SK-N-SH treated with all-trans-retinoic acid at 6 μM for 48 hours (cell line): ENCODE measurements around the gene CD300LB.

Experiments
- ARNTL ChIP-seq: fragments of 450-650 bp; formaldehyde crosslinking; IDR thresholded peaks from 2 replicates; pipeline ENCODE4 v1.5.0; 2020; ENCODE audit warnings: low read depth, mild to moderate bottlenecking, moderate library complexity, borderline replicate concordance
- CREB5 ChIP-seq: fragments of 250-450 bp; sonication (Bioruptor Pico); IDR thresholded peaks from 2 replicates; pipeline ENCODE4 v1.5.1; 2020; ENCODE audit warnings: low read depth, mild to moderate bottlenecking, moderate library complexity
- CSDC2 ChIP-seq: fragments of 250-450 bp; sonication (Bioruptor Pico); IDR thresholded peaks from 2 replicates; pipeline ENCODE4 v1.5.0; 2020; ENCODE audit warnings: mild to moderate bottlenecking, moderate library complexity
- ISL1 ChIP-seq: fragments of 250-450 bp; sonication (Bioruptor Pico); IDR thresholded peaks from 2 replicates; pipeline ENCODE4 v2.1.2; 2022; ENCODE audit warnings: mild to moderate bottlenecking, moderate library complexity
- PPARA ChIP-seq: fragments of 250-450 bp; sonication (Bioruptor Pico); IDR thresholded peaks from 2 replicates; pipeline ENCODE4 v1.5.0; 2020; ENCODE audit warnings: mild to moderate bottlenecking, borderline replicate concordance
- RARB ChIP-seq: fragments of 250-450 bp; sonication (Bioruptor Pico); IDR thresholded peaks from 2 replicates; pipeline ENCODE4 v1.8.0; 2021; ENCODE audit warnings: mild to moderate bottlenecking, moderate library complexity
- SNAI2 ChIP-seq: fragments of 250-450 bp; sonication (Bioruptor Pico); IDR thresholded peaks from 2 replicates; pipeline ENCODE4 v1.5.0; 2020; ENCODE audit warnings: mild to moderate bottlenecking, moderate library complexity
- ZNF70 ChIP-seq: fragments of 450-650 bp; formaldehyde crosslinking; IDR thresholded peaks from 2 replicates; pipeline ENCODE4 v1.5.0; 2020; ENCODE audit warnings: mild to moderate bottlenecking, moderate library complexity
- TF ChIP-seq, protein P1 (sequence below): fragments of 250-450 bp; sonication (Bioruptor Pico); IDR thresholded peaks from 2 replicates; pipeline ENCODE4 v1.8.0; 2020; ENCODE audit warnings: mild to moderate bottlenecking, moderate library complexity, borderline replicate concordance

DNA sequence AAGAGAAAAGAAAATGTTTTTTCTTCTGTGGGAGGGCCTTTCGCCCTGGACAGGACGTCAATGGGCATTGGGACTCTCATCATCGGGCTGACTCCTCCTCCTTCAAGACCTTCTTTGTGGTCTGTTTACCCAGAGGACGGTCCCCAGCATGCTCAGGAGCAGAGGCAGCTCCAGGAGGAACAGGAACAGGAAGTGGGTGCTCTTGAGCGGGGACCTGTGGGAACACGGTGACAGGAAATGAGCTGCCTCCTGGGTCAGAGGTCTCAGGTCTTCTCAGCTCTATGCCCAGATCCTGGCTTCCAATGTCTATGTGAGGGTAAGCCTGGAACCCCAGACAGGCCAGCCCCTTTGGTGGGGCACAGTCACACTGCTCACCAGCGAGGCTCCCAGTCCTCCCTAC, 48.6 kb upstream of the CD300LB start:
- no peak for TF ChIP-seq ISL1 (CRISPR knock-in tag)
- TF ChIP-seq PPARA (CRISPR knock-in tag), result no peak
- TF ChIP-seq, protein P1, sequence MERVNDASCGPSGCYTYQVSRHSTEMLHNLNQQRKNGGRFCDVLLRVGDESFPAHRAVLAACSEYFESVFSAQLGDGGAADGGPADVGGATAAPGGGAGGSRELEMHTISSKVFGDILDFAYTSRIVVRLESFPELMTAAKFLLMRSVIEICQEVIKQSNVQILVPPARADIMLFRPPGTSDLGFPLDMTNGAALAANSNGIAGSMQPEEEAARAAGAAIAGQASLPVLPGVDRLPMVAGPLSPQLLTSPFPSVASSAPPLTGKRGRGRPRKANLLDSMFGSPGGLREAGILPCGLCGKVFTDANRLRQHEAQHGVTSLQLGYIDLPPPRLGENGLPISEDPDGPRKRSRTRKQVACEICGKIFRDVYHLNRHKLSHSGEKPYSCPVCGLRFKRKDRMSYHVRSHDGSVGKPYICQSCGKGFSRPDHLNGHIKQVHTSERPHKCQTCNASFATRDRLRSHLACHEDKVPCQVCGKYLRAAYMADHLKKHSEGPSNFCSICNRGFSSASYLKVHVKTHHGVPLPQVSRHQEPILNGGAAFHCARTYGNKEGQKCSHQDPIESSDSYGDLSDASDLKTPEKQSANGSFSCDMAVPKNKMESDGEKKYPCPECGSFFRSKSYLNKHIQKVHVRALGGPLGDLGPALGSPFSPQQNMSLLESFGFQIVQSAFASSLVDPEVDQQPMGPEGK (CRISPR knock-in tag), result no peak
- no peak for TF ChIP-seq ZNF70
- TF ChIP-seq SNAI2 (CRISPR knock-in tag), result no peak
- no peak for TF ChIP-seq RARB (CRISPR knock-in tag)
- no peak for TF ChIP-seq ARNTL (CRISPR knock-in tag)
- no peak for TF ChIP-seq CREB5 (CRISPR knock-in tag)
- TF ChIP-seq CSDC2 (CRISPR knock-in tag), result no peak
